ENCODE results near the gene TNK2.

GRCh38 chr3:195931582-195932273, 23.4 kb upstream of the TNK2 start:
- TF ChIP-seq POLR2AphosphoS5 (IDR thresholded peaks at IDR 0.05; ENCODE audit: low read depth, low read length) (no peak), TAF1 (IDR thresholded peaks at IDR 0.05; ENCODE audit: borderline replicate concordance, insufficient read depth, low read length) (no peak), REST (IDR thresholded peaks at IDR 0.05; ENCODE audit: insufficient read depth in 1 of 2, low read depth in 2 of 2, low read length in 2 of 2) (no peak)

Data from PFSK-1 (cell line).